HL-60 (cell line): ENCODE data around the gene TGM2.
A peak's percentile ranks its signal among the peaks of the same experiment; 100 is the strongest.

Experiments
- DNase-seq, 2 experiments: peaks; one replicate each; pipeline ENCODE4 v3.0.0-alpha.2; 2010 to 2020; ENCODE audit warnings: low read depth in 1 of 2, low spot score in 1 of 2
- H3K27ac ChIP-seq: fragments of 250-450 bp; sonication (Bioruptor Pico); replicated peaks from 2 replicates; pipeline ENCODE4 v1.5.1; 2020; ENCODE audit warnings: mild to moderate bottlenecking, moderate library complexity
- H3K27me3 ChIP-seq: fragments of 250-450 bp; sonication (Bioruptor Pico); 2 replicates; pipeline ENCODE4 v1.5.1; 2021; ENCODE audit warnings: mild to moderate bottlenecking, moderate library complexity; ENCODE audit not compliant: insufficient read depth, poor library complexity, severe bottlenecking
- H3K4me3 ChIP-seq: replicated peaks from 2 replicates; pipeline ENCODE4 v1.5.1; 2011; ENCODE audit warnings: mild to moderate bottlenecking, control low read depth, low read length; ENCODE audit not compliant: insufficient read depth
- CTCF ChIP-seq: IDR thresholded peaks from one replicate; pipeline ENCODE4 v1.5.1; 2011; ENCODE audit warnings: low read length, control low read depth, inconsistent platforms; ENCODE audit not compliant: insufficient read depth
- GABPA ChIP-seq: IDR thresholded peaks from 2 replicates; pipeline ENCODE4 v1.6.1; 2012; ENCODE audit warnings: low read depth
- POLR2AphosphoS5 ChIP-seq: IDR thresholded peaks from 2 replicates; pipeline ENCODE4 v1.6.1; 2012; ENCODE audit warnings: low read depth
- REST ChIP-seq: IDR thresholded peaks from 2 replicates; pipeline ENCODE4 v1.6.1; 2012; ENCODE audit warnings: low read depth; ENCODE audit not compliant: insufficient replicate concordance
- SPI1 ChIP-seq: IDR thresholded peaks from 2 replicates; pipeline ENCODE4 v1.6.1; 2012; ENCODE audit warnings: low read depth, mild to moderate bottlenecking, borderline replicate concordance

The TGM2 gene

GRCh38 chr20:38198238-38198861, 33.3 kb upstream of the TGM2 start:
- TF ChIP-seq CTCF (no peak), GABPA (no peak), SPI1 (no peak), POLR2AphosphoS5 (no peak), REST (no peak)
- no peaks in the 10 kb centered on the region for H3K27me3 ChIP-seq
- no peak for DNase-seq
- H3K27ac ChIP-seq: no peak overlapping the region; the same call in 1 of the 2 replicates
- no peak overlapping the region for H3K4me3 ChIP-seq

- no peak for TF ChIP-seq REST
- DNase-seq: no peak
- no peaks in the 10 kb centered on the region for H3K27me3 ChIP-seq
- H3K27ac ChIP-seq: peak overlapping the region; percentile 66
- no peak overlapping the region for H3K4me3 ChIP-seq
Measured at GRCh38 chr20:38197619-38198018, 32.5 kb upstream of the TGM2 start.

DNA sequence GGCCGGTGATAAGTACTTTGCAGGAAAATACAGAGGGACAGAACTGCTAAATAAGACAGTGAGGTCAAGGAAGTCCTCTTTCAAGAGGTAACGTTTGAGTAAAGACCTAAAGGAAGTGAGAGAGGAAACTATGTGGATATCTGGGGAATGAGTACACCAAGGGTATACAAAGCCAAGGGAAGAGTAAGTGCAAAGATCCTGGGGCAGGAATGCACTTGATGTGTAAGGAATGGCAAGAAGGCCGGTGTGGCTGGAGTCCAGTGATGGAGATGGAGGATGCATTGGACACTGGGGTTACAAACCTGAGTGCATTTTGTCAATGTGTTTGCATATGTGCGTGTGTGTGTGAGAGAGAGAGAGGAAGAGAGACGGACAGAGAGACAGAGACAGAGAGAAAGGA, 32.1 kb upstream of the TGM2 start:
- Histone ChIP-seq H3K4me3 (no peak overlapping the region), H3K27me3 (no peaks in the 10 kb centered on the region), H3K27ac (peak overlapping the region; percentile 66)
- no peak for TF ChIP-seq CTCF
- no peak for TF ChIP-seq POLR2AphosphoS5
- TF ChIP-seq SPI1: no peak
- TF ChIP-seq GABPA: no peak
- no peak for TF ChIP-seq REST
- peak in 1 of 2 experiments; percentile 20 for DNase-seq

- H3K27me3 ChIP-seq: no peaks in the 10 kb centered on the region
- no peak overlapping the region for H3K4me3 ChIP-seq
- peak overlapping the region; percentile 66 for H3K27ac ChIP-seq
- DNase-seq: peak; percentile 84 to 95
- TF ChIP-seq REST (no peak), SPI1 (peak; percentile 57; the same call in 1 of the 2 replicates), POLR2AphosphoS5 (peak; percentile 90)
Measured at GRCh38 chr20:38196592-38196991, 31.5 kb upstream of the TGM2 start.
